Measurements from ENCODE around the gene FHOD1.

DNA sequence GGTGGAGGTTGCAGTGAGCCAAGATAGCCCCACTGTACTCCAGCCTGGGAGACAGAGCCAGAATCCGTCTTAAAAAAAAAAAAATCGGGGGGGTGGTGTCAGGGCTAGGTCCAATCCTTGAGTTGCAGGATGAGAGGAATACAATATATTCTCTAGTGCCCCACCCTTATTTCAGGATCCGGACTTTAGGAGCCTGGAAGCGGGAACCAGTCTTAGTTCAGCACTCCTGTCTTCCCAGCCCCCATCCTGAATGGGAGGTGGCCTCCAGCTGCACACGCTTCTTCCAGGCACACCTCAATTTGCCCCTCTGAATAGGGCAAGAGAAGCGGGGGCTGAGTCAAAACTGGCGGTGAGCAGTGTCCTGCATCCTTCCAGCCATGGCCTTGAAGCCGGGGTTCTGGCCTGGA, 1.6 kb downstream of the FHOD1 start:
- no peak for TF ChIP-seq GABPA (IDR thresholded peaks at IDR 0.05; ENCODE audit: low read depth)
- TF ChIP-seq, protein P1, sequence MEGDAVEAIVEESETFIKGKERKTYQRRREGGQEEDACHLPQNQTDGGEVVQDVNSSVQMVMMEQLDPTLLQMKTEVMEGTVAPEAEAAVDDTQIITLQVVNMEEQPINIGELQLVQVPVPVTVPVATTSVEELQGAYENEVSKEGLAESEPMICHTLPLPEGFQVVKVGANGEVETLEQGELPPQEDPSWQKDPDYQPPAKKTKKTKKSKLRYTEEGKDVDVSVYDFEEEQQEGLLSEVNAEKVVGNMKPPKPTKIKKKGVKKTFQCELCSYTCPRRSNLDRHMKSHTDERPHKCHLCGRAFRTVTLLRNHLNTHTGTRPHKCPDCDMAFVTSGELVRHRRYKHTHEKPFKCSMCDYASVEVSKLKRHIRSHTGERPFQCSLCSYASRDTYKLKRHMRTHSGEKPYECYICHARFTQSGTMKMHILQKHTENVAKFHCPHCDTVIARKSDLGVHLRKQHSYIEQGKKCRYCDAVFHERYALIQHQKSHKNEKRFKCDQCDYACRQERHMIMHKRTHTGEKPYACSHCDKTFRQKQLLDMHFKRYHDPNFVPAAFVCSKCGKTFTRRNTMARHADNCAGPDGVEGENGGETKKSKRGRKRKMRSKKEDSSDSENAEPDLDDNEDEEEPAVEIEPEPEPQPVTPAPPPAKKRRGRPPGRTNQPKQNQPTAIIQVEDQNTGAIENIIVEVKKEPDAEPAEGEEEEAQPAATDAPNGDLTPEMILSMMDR (IDR thresholded peaks at IDR 0.05; ENCODE audit: insufficient read depth, low read length), result no peak

Measured in HL-60 (cell line).